Measurements from ENCODE around the gene PRPS1.
"Not testable (repeated sequence)": the region's sequence is repeated elsewhere in the genome, so short reads cannot be mapped to it uniquely, and the experiment has no call there.

PRPS1 gene

DNA sequence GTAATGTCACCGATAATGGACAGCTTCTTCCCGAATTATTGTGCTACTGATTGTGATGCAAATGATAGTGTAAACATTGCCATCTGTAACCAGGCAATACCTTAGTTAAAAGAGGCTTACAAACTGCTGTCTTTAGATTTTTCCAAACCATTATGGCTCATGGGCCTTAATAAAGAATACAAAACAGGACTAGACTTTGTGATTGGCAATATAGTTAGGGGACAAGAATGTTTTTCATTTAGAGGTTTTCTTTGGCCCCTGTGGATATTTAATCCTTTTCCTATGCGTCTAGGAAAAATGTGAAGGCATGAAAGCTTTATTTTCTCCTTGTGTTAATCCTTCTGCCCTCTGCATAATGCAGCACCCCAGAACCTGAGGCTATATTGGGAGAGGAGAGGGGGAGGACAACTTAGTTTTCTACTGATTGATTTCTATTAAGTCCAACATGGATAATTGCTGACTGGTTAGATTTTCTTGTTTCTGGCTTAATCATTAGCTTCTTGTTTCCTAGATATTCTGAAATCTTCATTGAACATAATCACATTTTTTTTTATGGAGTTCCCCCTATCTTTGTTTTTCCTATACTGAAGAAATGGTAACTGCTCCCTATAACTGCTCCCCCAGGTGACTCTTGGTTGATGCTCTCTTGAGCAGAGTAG lies 1.9 kb downstream of the PRPS1 start:
- DNase-seq, result no peak

DNA sequence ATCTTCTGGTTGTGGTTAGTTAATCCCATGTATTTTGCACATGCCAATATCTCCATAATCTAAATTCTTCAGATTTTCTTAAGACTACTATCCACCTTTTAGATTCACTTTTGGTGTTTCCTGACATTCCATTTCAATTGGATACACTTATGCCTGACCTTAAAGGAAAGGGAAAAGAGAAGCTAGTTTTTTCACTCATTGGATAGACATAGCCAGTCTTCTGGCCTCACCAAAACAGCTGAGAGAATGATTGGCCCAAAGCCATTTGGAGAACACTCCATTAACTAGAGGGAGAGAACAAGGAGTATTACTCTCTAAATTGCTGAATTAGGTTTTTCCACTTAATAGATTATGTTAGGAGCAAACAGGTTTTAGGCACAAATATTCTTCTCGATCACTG lies 4.0 kb downstream of the PRPS1 start:
- DNase-seq, result no peak

DNA sequence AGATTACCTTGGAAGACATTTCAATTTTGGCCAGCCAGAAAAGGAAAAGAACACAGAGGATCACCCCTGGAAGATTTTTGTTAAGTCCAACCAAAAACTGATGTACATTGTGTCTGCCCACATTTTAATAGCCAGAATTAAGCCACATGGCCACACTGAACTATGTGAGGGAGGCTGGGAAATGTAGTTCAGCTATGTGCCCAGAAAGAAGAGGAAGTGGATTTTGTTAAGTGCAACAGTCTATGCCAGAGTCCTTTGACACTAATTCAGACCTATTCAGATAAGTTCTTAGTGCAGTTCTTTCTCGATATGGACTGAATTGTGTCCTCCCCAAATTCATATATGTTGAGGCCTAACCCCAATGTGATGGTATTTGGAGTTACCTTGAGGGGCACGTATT lies 18.4 kb downstream of the PRPS1 start:
- DNase-seq, result peak in 1 of 2 donors; percentile 13

DNA sequence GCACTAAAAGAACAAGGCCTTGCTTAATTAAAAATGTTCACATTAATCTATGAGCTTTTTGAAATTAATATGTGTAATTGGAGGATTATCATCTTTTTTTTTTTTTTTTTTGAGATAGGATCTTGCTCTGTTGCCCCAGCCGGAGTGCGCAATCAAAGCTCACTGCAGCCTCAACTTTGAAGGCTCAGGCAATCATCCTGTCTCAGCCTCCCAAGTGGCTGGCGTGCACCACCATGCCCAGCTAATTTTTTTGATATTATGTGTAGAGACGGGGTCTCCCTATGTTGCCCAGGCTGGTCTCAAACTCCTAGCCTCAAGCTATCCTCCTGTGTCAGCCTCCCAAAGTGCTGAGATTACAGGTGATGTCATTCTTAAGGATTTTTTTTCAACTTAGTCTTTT lies 20.0 kb downstream of the PRPS1 start:
- no peak for DNase-seq

DNA sequence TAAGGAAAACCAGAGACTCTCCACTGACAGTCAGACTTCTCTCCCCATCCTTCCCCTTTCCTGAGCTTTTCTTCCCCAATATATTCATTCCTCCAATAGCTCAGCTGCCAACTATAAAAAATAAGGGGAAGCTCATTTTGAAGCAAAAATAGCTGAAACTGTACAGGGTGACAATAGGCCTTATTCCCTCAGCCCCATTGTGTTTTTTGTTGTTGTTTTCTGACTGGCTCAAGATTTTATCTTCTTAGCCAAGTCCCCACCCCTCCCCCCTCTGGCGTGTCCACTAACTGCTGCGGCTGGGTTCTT lies 26.2 kb downstream of the PRPS1 start:
- peak; percentile 28 to 30 for DNase-seq

DNA sequence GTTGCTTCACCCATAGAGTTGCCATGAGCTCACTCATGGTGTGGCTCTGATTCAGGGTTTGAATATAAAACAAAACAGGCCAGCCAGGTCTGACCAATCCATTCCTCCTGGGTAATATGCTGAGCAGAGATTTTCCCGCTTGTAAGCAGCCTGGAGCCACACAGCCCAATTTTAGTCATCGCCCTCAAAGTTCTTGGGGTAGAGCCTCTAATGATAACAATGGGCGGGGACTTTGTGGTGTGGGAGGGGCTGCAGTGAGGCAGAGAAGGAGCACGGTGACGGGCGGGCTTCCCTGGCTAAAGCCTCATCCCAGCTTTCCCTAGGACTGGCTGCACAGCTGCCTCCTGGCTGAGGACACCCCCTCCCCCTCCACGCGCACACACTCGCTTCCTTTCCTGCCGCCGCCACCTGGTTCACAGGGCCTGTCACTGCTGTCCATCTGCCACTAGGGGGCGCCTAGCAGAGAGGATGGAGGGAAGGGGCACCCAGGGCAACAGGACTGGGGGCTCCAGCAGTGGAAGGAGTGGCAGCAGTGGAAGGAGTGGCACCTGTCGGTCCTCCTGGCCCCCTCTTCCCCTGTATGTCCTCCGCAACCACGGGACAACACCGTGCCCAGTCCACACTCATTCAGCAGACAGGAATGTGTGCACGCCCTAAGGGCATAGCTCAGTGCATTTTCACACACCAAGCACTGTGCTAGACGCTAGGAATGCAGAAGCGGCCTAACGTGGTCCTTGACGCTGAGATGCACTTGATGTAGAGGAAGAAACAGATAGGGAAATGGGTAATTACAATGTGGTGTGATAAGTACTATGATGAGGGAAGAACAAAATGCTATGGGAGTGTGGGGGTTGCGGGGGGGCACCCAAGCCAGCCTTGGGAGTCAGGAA lies 26.8 kb downstream of the PRPS1 start:
- DNase-seq, result no peak

DNA sequence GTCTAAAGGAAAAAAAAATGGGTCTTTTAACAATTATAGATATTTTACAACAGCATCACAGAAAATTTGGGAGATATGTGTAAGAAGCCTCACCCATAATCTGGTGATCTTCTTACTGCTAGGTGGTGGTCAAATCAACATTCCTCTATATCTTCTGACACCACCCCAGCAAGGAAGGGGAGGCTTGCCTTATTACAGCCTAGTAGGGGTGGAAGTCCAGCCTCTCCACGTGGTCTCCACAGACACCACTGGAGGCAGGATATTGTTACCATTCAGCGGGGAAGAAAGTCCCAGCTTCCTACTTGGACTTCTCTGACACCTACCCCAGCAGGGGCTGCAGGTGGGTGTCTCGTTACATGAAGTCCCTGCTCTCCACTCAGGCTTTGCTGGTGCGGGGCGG lies 28.7 kb downstream of the PRPS1 start:
- no peak for DNase-seq

DNA sequence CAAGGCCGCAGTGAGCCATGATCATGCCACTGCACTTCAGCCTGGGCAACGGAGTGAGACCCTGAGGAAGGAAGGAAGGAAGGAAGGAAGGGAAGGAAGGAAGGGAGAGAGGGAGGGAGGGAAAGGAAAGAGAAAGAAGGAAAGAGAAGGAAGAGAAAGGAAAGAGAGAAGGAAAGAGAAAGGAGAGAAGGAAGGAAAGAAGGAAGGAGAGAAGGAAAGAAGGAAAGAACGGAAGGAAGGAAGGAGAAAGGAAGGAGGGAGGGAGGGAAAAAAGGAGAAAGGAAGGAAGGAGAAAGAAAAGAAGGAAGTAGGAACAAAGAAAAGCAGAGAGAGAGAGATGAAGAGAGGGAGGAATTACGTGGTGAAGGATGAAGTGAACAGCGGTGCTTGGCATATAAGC lies 30.4 kb downstream of the PRPS1 start:
- no peak for DNase-seq

DNA sequence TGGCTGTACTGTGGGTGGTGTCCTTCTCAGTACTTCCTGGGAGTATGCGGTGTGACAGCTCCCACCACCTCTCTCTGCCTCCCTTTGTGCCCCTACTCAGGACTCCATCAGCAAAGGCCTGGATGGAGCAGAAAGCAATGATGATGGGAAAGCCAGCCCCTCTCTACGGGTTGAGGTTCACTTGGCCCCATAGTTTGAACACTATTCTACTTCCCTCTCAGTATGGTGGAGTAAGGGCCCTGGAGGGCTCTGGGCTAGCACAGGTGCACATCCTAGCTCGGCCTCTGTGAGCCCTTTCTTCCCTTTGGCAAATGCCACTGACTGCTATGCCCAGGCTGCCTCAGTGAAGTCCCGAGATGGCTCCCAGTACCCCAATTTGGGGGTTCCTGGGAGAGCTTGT lies 31.0 kb downstream of the PRPS1 start:
- DNase-seq, result no peak

DNA sequence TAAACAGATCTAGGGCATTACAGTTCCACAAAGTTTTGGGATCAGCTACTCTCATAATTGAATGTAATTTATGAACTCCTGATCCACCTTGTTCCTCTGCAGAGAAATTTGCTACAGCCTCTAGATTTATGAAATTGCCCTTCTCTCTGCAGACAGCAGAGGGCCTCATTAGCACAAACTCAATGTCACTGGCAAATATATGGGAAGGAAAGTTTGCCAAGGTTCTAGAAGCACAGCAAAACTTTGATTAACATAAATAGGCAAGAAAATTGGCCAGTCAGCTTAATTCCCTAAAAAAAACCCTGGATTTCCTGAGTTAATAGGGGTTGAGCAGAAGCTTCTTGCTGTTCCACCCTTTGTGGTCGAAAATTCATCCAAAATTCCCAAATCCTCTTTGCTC lies 31.5 kb downstream of the PRPS1 start:
- DNase-seq, result peak; percentile 41 to 47

DNA sequence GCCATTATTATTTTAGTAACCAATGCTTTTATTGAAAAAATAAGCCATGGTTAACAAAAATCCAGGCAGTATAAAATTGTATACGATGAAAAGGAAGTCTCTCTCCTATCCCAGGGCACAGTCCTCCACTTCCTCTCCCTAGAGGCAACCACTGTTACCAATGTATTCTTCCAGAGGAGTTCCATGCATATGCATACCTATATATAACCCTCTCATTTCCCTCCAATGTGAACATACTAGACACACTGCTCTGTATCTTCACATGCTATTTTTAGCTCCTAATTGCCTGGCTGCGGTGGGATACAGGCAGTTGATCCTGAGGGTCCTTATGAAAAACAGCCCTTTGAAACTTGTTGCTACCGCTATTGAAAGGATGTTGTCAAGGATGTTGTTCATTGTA lies 33.8 kb downstream of the PRPS1 start:
- DNase-seq, result no peak

DNA sequence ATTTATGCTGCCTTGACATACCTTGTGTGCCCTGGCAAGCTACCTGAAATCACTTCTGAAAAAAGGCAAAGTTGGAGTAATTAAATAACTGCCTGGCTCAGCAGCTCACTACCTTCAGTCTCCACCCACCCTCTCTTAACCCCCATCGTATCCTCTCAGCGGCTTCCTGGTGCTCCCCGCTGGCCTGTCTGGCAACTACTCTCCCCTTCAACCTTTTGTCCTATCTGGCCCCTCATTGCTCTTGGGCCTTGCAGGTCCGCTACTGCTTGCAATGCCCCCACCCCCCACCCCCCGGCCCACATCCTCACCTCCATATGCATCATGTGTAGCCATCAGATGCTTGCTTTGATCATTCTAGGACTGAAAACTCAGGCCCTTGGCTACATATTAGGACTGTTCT lies 34.5 kb downstream of the PRPS1 start:
- no peak for DNase-seq

DNA sequence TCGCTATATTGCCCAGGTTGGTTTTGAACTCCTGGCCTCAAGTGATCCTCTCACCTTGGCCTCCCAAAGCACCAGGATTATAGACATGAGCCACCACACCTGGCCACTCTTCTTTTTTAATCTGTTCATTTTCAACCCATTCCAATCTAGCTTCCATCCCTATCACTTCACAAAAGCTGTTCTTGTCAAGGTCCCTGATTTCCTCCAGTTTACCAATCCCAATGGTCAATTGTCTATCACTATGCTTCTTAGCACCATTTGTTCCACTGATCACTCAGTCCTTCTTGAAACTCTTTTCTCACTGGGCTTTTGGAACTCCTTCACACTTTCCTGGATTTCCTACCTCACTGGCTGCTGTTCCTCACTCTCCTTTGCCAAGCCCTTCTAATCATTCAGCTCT lies 38.6 kb downstream of the PRPS1 start:
- no peak for DNase-seq

DNA sequence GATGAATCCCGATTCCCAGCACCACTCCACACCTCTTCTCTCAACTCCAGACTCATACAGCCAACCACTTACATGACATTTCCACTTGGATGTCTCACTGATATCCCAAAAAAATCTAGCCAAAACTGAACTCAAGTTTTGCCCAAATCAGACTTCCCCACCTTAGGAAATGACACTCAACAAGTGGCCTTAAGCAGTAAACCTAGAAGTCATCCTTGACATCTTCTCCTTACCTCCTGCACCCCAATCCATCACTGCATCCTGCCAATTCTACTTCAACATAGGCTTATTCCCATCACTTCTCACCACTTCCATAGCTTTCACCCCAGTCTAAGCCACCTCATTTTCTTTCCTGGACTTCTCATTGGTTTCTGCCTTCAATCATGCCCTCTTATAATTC lies 39.1 kb downstream of the PRPS1 start:
- DNase-seq, result no peak

DNA sequence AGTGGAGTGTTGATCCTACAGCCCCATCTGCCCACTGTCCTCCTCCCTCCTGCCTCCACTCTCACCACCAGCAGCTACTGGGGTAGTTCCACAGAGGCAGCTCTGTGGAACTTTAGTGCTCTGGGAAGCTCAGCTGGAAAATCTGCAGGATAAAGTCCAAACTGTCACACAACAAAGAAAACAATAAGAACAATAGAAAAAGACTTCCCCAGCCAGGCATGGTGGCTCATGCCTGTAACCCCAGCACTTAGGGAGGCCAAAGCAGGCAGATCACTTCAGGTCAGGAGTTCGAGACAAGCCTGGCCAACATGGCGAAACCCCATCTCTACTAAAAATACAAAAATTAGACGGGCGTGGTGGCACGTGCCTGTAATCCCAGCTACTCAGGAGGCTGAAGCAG lies 40.4 kb downstream of the PRPS1 start:
- DNase-seq, result not testable (repeated sequence)

DNA sequence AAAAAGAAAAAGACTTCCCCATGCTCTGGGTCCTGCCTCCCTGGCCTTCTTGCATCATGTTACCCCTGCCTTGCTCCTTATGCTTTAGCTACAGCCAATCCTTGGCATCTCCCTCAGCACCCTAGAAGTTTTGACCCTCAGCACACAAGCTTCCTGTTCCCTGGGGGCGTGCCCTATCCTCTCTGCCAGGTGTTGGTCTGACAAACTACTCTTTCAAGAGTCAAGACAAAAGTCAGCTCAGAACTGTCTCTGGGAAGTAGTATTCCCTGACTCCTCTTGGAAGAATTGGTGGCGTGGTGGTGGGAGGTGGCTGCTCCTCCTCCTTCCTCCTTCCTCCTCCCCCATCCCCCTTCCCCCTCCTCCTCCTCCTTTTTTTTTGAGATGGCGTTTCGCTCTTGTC lies 41.0 kb downstream of the PRPS1 start:
- no peak for DNase-seq

DNA sequence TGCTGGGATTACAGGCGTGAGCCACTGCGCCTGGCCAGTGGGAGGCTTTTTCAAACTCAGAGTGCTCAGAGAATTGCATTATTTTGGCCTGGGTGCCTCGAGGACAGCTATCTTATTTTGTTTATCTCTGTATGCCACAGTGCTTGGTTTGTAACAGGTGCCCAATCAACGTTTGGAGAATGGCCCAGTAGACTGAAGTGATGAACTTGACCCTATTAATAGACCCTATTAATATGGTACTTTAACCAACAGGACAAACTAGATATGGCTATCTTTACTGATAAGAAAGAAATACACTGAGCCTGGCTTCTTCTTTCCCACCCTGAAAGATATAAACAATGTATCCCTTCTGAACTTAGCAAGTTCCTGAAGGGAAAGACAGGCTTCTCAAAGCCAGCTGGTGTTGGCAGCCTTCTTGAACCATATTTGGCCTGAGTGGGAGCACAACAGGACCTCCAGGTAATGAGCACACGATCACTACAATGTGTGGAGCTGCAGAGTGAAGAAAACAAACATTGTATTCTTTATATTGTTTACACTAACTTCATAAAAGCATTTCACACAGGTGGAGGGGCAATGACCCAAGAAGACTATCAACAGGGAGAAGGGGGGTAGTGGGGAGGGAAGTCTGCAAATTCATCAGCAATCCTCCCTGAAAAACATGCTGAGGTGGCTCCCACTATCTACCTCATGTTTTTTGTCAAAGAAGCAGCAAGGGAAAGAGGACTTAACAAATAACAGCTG lies 41.7 kb downstream of the PRPS1 start:
- DNase-seq, result no peak

DNA sequence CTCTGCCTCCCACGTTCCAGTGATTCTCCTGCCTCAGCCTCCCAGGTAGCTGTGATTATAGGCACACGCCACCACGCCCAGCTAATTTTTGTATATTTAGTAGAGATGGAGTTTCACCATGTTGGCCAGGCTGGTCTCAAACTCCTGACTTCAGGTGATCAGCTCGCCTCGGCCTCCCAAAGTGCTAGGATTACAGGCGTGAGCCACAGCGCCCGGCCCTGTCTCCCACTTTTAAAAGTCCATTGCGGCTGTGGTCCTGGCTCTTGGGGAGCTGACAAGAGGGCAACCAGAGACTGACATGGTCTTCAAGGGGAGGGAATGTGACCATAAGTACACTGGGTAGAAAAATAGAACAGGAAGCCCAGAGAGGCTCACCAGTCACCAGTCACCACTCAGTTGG lies 42.9 kb downstream of the PRPS1 start:
- not testable (repeated sequence) for DNase-seq

DNA sequence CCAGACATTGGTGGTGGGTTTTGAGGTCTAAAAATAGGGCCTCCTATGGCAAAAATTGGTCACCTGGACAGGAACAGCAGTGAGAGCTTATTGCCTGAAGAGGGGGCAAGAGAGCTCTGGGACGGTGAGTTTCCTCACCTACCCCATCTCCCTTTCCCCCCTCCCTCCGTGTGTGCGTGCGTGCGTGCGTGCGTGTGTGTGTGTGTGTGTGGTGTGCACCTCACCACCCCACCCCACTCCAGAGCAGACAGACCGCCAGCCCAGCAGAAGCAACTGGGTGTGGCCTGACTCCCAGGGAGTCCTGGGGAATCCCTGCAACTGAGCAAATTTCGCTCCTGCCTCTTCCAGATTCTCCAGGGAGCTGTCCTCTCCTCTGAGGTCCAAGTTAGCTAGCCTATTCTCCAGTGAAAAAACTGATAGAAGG lies 44.7 kb downstream of the PRPS1 start:
- peak; percentile 22 to 42 for DNase-seq

DNA sequence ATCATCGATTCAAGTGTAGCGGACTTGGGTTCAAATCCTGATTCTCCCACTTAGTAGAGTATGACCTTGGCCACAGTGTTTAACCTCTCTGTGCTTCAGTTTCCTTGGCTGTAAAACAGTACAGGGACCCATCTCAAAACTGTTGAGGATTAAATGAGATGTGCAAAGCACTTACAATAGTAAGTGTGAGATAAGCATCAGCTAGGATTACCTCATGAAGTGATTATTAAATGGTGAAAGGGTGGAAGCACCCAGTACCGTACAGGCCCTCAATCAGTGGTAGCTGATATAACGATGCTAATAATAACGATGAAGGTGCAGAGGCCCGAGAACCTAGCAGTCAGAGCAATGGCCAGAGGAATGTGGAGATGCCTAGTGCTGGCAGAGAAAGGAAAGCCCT lies 45.1 kb downstream of the PRPS1 start:
- no peak for DNase-seq

DNA sequence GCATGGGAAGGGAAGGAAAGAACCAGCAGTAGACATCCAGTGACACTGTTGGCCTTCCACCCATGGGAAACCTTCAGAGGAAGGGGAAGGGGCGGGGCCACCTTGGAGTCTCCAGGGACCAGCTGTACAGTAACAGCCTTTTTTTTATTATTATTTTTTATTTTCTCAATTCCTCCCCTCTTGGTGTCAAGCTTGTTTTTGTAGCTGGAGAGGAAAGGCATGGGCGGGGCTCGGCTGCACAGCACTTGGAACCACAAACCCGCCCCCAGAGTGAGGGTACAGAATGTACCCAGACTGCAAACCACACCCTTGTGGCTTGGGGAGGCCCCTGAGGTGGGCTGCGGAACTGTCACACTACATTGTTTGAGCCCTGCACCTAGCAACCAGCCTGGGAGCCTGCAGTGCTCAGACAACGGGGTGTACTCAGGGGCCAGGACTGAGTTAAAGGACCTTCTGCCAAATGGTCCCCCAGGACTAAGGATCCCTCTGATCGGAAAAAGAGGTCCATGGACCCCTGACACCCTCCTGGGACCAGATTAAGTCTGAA lies 45.7 kb downstream of the PRPS1 start:
- peak; percentile 50 to 64 for DNase-seq

DNA sequence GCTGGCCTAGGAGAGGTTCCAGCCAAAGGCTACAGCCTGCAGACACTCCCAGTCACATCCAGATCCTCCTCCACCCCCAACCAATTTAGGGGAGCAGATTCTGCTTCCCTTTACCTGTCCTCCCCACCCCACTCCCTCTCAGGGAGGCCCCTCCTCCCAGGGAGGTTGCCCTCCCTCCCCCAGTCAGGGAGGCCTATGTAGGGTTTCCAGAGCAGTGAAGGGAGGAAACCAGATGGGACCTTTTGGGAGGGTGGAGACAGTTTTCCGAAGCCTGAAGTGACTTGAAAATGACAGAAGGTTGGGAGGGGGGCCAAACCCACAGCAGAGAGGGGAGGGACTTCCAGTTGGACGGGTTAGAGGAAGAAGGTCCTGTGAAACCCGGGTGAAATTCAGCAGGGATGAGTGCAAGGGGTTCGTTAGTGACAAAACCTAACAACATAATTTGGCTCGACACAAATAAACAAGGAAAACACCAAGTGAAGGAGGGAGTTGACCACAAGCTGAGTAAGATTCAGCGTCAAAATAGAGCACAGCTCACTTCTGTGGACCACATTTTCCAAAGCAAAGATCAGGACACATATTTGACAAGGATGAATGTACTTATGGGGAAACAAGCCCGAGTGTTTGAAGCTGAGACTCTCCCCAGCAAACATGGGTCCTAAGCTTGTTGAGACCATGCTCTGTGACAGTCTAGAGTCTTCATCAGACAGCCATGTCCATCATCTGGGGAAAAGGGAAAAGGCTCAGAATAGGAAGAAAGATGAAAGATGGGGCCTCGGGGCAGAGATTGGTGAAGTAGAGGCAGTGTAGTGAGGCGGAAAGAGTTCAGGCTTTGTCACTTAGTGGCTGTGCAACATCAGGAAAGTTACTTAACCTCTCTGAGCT lies 46.4 kb downstream of the PRPS1 start:
- DNase-seq, result peak; percentile 20 to 33

DNA sequence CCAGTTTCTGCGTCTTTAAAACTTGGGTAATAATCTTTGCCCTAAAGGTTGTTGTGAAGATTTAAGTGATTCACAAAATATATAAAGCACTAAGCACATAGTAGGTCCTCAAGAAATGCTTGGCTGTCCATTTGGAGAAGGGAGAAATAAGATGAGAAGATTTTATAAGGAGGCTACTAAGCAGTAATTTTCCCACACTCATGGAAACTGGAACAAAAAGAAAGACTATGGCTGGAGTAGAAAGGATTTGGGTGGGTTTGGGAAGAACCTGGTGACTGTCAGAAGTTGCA lies 47.0 kb downstream of the PRPS1 start:
- no peak for DNase-seq

Measured in inflammatory macrophage (primary cell).